Cardiac septum (tissue), 1 donor: ENCODE data around the gene JAM3. TPM values are rescaled to one million over a fixed set of nuclear protein-coding genes. Genes with fewer than 3 reads are reported as not detected.

Experiments
- total RNA-seq: library from RNA; stranded (reverse); fragmentation: NEBNext Ultra II Directional; extraction: Animal tissue kit (Norgen Biotek cat#: 25700); gene quantifications from one replicate; pipeline ENCODE4 v1.2.1, GENCODE V29; 2021
- donor health status: DM: no; HTN: no; CAD: no.

The JAM3 gene
- total RNA-seq, 1 donor from 2014 or later, result 46.5 TPM

Other genes with a start within 250 kb of the JAM3 start
- not detected for gene SPATA19, start 223.6 kb upstream of the JAM3 start, total RNA-seq
- gene IGSF9B, start 112.1 kb upstream of the JAM3 start, total RNA-seq, result 85.3 TPM
- 17.5 TPM for gene NCAPD3, start 154.9 kb downstream of the JAM3 start, total RNA-seq
- gene VPS26B, start 155.6 kb downstream of the JAM3 start, total RNA-seq, result 39.5 TPM
- gene THYN1, start 184.3 kb downstream of the JAM3 start, total RNA-seq, result 32.9 TPM
- 33.9 TPM for gene ACAD8, start 184.5 kb downstream of the JAM3 start, total RNA-seq
- gene GLB1L3, start 207.3 kb downstream of the JAM3 start, total RNA-seq, result not detected